Adrenal gland (tissue), 19 donors: ENCODE results near the gene SMIM35. TPM values are rescaled to one million over a fixed set of nuclear protein-coding genes. Genes with fewer than 3 reads are reported as not detected.

Experiments
- DNase-seq, 7 donors: peaks; one replicate each; pipeline ENCODE4 v3.0.0-alpha.2; 2019 to 2020
- H3K27ac ChIP-seq, 5 donors: fragments of 200-600 bp; sonication (generic) in 4 of 5; 1 replicate in 3 of 5; 2 replicates in 2 of 5; pipeline versions ENCODE4 v1.5.1 to v1.8.0; 2016 to 2020; ENCODE audit warnings: mild to moderate bottlenecking in 1 of 5
- H3K27me3 ChIP-seq: fragments of 200-600 bp; 2 replicates; pipeline ENCODE4 v1.8.0; 2021
- H3K36me3 ChIP-seq, 2 donors: fragments of 200-600 bp; replicated peaks in 1 of 2; 1 replicate in 1 of 2; 2 replicates in 1 of 2; pipeline versions ENCODE4 v1.5.1 to v1.8.0; 2018 to 2022
- H3K4me1 ChIP-seq, 2 donors: fragments of 200-600 bp; replicated peaks in 1 of 2; 1 replicate in 1 of 2; 2 replicates in 1 of 2; pipeline versions ENCODE4 v1.5.1 to v1.8.0; 2018 to 2021
- H3K4me3 ChIP-seq, 4 donors: fragments of 200-600 bp; sonication (generic) in 3 of 4; one replicate each; pipeline ENCODE4 v1.5.1; 2016 to 2018
- H3K9me3 ChIP-seq, 3 donors: fragments of 200-600 bp; sonication (generic) in 1 of 3; replicated peaks in 1 of 3; 1 replicate in 2 of 3; 2 replicates in 1 of 3; pipeline versions ENCODE4 v1.5.1 to v1.8.0; 2016 to 2021
- CTCF ChIP-seq, 6 experiments: fragments of 450-650 bp in 4 of 6; fragments of 200-600 bp in 2 of 6; sonication (generic) in 1 of 6; IDR thresholded peaks; 1 replicate in 5 of 6; 2 replicates in 1 of 6; pipeline versions ENCODE4 v1.5.1 to v1.8.0; 2016 to 2021; ENCODE audit warnings: antibody characterized with exemption in 6 of 6, mild to moderate bottlenecking in 2 of 6, moderate library complexity in 1 of 6
- POLR2A ChIP-seq, 2 donors: fragments of 450-650 bp; IDR thresholded peaks; one replicate each; pipeline ENCODE4 v1.6.1; 2017; ENCODE audit warnings: antibody characterized with exemption in 2 of 2, mild to moderate bottlenecking in 2 of 2, moderate library complexity in 1 of 2
- WGBS, 4 donors: extraction: QIAGEN DNeasy Blood & Tissue Kit in 2 of 4; methylation state at CpG; one replicate each; pipeline versions ENCODE4 v1.1.5 to v1.1.7; 2013 to 2017; 5-methylcytosine and 5-hydroxymethylcytosine counted together
- intact Hi-C, 2 donors: fragments of 100-400 bp; cut with DNase I; formaldehyde crosslinking; loops; one replicate each; pipeline versions ENCODE4 v1.14.1 to v1.15.0; 2022 to 2023
- long read RNA-seq, 10 donors: library from polyadenylated mRNA in 3 of 10; unstranded in 2 of 10; stranded (forward) in 1 of 10; transcript quantifications; one replicate each; pipeline ENCODE4 v2.0.0 and lab custom pipeline, GENCODE V29; 2021 to 2026
- polyA plus RNA-seq, 3 donors: library from polyadenylated mRNA; stranded (reverse); fragments of 200-250 nt in 2 of 3; fragments of 350-450 nt in 1 of 3; fragmentation: Illumina TruSeq in 1 of 3; extraction: RNeasy Lipid Tissue Mini Kit (QIAGEN cat#74804) in 1 of 3; gene quantifications; one replicate each; pipeline ENCODE4 v1.2.3, GENCODE V29; 2013 to 2014
- total RNA-seq, 9 donors: library from RNA; depleted of rRNA in 4 of 9; stranded (reverse); fragments of >200 nt in 4 of 9; fragments of 120-200 nt in 1 of 9; fragmentation: NEBNext Ultra II Directional in 1 of 9; extraction: Animal tissue kit (Norgen Biotek cat#: 25700) in 1 of 9; gene quantifications; one replicate each; pipeline versions ENCODE4 v1.1.0 to v1.2.4, GENCODE V29; 2013 to 2023
- donor health status: healthy with polysubstance abuse.
- donor health status: Bipolar disorder and iron deficiency.
- donor health status: DM: yes; HTN: yes; CAD: no.
- donor health status: DM: no; HTN: no; CAD: no.
- donor health status: DM: no; HTN: no; CAD: no.
- donor health status: DM: yes; HTN: yes; CAD: no.

The SMIM35 gene
- under 1 TPM in 4 of 9 donors, not detected in 5; 0.07 to 0.10 (median 0.08) TPM for total RNA-seq
- polyA plus RNA-seq = under 1 TPM in 1 of 3 donors, not detected in 2; 0.10 TPM
- long read RNA-seq, donor 1 = 0 reads
- long read RNA-seq, donor 2 = 0 reads
- long read RNA-seq, donor 3 = 0 reads
- long read RNA-seq, donor 4 = 0 reads
- long read RNA-seq, donor 5 = 0 reads
- long read RNA-seq, donor 6 = 0 reads
- long read RNA-seq, donor 7 = 0 reads
- long read RNA-seq, donor 8 = 0 reads
- long read RNA-seq, donor 9 = 0 reads
- long read RNA-seq, donor 10 = 0 reads

GRCh38 chr11:118086913-118087768 lies at the start of gene SMIM35:
SMIM35 (minus strand) TSS chr11:118086963; CDS start chr11:118086757, 206 bp downstream.
- Histone ChIP-seq H3K4me1 (peaks cover 4 to 41% of the 10 kb centered on the region in 2 donors), H3K4me3 (no peak within 1 kb of the TSS), H3K27ac (peak within 1 kb of the TSS in 3 of 5 donors; percentile 30 to 52 (median 50)), H3K27me3 (no peaks in the 10 kb centered on the region), H3K9me3 (no peaks in the 10 kb centered on the region), H3K36me3 (no peaks in the 10 kb centered on the region)
- intact Hi-C loops = no loop called here
- TF ChIP-seq CTCF (IDR thresholded peaks at IDR 0.05) (no peak), POLR2A (IDR thresholded peaks at IDR 0.05) (no peak)
- DNase-seq = peak in 5 of 7 donors; percentile 20 to 62 (median 26)
- 51 to 74% (median 64%) methylated on average over 3 to 5 of the region's 5 CpGs for WGBS, 4 donors

DNA sequence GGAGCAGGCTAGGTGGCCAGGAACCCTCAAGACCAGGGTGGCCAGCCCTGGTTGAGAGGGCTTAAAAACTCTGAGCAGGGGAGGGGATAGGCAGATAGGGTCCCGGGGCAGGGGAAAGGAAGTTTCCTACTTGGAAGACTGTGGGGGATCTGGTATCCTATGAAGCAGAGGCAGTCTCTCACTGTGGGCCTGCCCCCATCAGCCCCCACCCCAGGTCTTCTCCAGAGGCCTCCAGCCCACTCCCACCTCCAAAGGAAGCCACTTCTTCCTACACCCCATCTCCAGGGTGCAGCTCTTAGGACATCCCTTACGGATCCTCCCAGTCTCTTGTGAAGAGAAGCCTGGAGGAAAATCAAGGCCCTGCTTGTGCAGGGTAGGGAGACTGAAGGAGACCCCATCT lies 49.6 kb upstream of the SMIM35 start:
- 79 to 83% (median 80%) methylated on average over 1 to 2 of the region's 2 CpGs for WGBS, 4 donors
- no peaks in the 10 kb centered on the region for H3K36me3 ChIP-seq
- H3K9me3 ChIP-seq = no peaks in the 10 kb centered on the region
- H3K27ac ChIP-seq = no peak overlapping the region
- TF ChIP-seq POLR2A (IDR thresholded peaks at IDR 0.05) = no peak
- TF ChIP-seq CTCF (IDR thresholded peaks at IDR 0.05) = no peak
- H3K4me3 ChIP-seq = no peak overlapping the region
- H3K4me1 ChIP-seq = no peaks in the 10 kb centered on the region
- no peaks in the 10 kb centered on the region for H3K27me3 ChIP-seq
- intact Hi-C loops = no loop called here
- DNase-seq = no peak

- H3K4me3 ChIP-seq = no peak overlapping the region
Measured at GRCh38 chr11:118135796-118136165, 49.0 kb upstream of the SMIM35 start.

More at GRCh38 chr11:118135796-118136165, 49.0 kb upstream of the SMIM35 start:
- Histone ChIP-seq H3K36me3 (no peaks in the 10 kb centered on the region), H3K4me1 (no peaks in the 10 kb centered on the region), H3K9me3 (no peaks in the 10 kb centered on the region), H3K27me3 (no peaks in the 10 kb centered on the region), H3K27ac (no peak overlapping the region)
- TF ChIP-seq POLR2A (IDR thresholded peaks at IDR 0.05) (no peak), CTCF (IDR thresholded peaks at IDR 0.05) (no peak)
- intact Hi-C loops = no loop called here
- WGBS, 4 donors = 67 to 95% (median 81%) methylated on average over 1 to 5 of the region's 5 CpGs
- DNase-seq = no peak
